HG03432 (cell line): Measurements from ENCODE around the gene CAND1.
"Not testable (repeated sequence)": the region's sequence is repeated elsewhere in the genome, so short reads cannot be mapped to it uniquely, and the experiment has no call there.

Experiments used
- ATAC-seq: cut with Tn5 transposase; IDR thresholded peaks from one replicate; pipeline ENCODE4 v1.9.1; 2021; ENCODE audit warnings: mild to moderate bottlenecking, moderate library complexity; ENCODE audit not compliant: unreplicated experiment

Gene CAND1

GRCh38 chr12:67338426-67338825, 69.3 kb downstream of the CAND1 start:
- no peak for ATAC-seq

- ATAC-seq, result no peak
These were observed 70.4 kb downstream of the CAND1 start for GRCh38 chr12:67339530-67339929.

- ATAC-seq, result not testable (repeated sequence)
These were observed 71.9 kb downstream of the CAND1 start for GRCh38 chr12:67341086-67341485.

- no peak for ATAC-seq
These were observed 76.0 kb downstream of the CAND1 start for GRCh38 chr12:67344979-67345710.

GRCh38 chr12:67348683-67349082, 79.5 kb downstream of the CAND1 start:
- ATAC-seq, result no peak

- ATAC-seq, result no peak
These were observed 83.5 kb downstream of the CAND1 start for GRCh38 chr12:67352682-67353081.

GRCh38 chr12:67354322-67354721, 85.2 kb downstream of the CAND1 start:
- no peak for ATAC-seq

- no peak for ATAC-seq
These were observed 85.8 kb downstream of the CAND1 start for GRCh38 chr12:67354966-67355365.

GRCh38 chr12:67355428-67356379, 86.5 kb downstream of the CAND1 start:
- ATAC-seq, result no peak

GRCh38 chr12:67356380-67356774, 87.2 kb downstream of the CAND1 start:
- no peak for ATAC-seq

GRCh38 chr12:67357376-67358125, 88.4 kb downstream of the CAND1 start:
- ATAC-seq, result no peak

- no peak for ATAC-seq
These were observed 89.7 kb downstream of the CAND1 start for GRCh38 chr12:67358781-67359338.

- no peak for ATAC-seq
These were observed 93.4 kb downstream of the CAND1 start for GRCh38 chr12:67362526-67362925.

- no peak for ATAC-seq
These were observed 95.1 kb downstream of the CAND1 start for GRCh38 chr12:67364228-67364627.

GRCh38 chr12:67365131-67365530, 96.0 kb downstream of the CAND1 start:
- no peak for ATAC-seq

- ATAC-seq, result no peak
These were observed 98.7 kb downstream of the CAND1 start for GRCh38 chr12:67367843-67368242.
